ENCODE measurements around the gene RBP7.

RBP7 gene

GRCh38 chr1:10031461-10031860, 34.4 kb downstream of the RBP7 start:
- no peak for DNase-seq (ENCODE audit: low spot score)

- DNase-seq (ENCODE audit: low spot score) = peak; percentile 95
These were observed 35.7 kb downstream of the RBP7 start, which contains the start of gene UBE4B for GRCh38 chr1:10032590-10033358. UBE4B (plus strand) TSS chr1:10032958; CDS start chr1:10033671, 713 bp downstream.

- DNase-seq (ENCODE audit: low spot score) = no peak
These were observed 36.4 kb downstream of the RBP7 start for GRCh38 chr1:10033359-10033845.

GRCh38 chr1:10042746-10043145, 45.7 kb downstream of the RBP7 start:
- DNase-seq (ENCODE audit: low spot score) = no peak

- no peak for DNase-seq (ENCODE audit: low spot score)
These were observed 48.7 kb downstream of the RBP7 start for GRCh38 chr1:10045480-10046355.

GRCh38 chr1:10046356-10047085, 49.5 kb downstream of the RBP7 start:
- DNase-seq (ENCODE audit: low spot score) = no peak

GRCh38 chr1:10048601-10049000, 51.6 kb downstream of the RBP7 start:
- no peak for DNase-seq (ENCODE audit: low spot score)

- DNase-seq (ENCODE audit: low spot score) = no peak
These were observed 53.6 kb downstream of the RBP7 start for GRCh38 chr1:10050611-10051010.

GRCh38 chr1:10051656-10052055, 54.6 kb downstream of the RBP7 start:
- DNase-seq (ENCODE audit: low spot score) = no peak

GRCh38 chr1:10052347-10052746, 55.3 kb downstream of the RBP7 start:
- no peak for DNase-seq (ENCODE audit: low spot score)

GRCh38 chr1:10054465-10054864, 57.4 kb downstream of the RBP7 start:
- no peak for DNase-seq (ENCODE audit: low spot score)

- no peak for DNase-seq (ENCODE audit: low spot score)
These were observed 59.6 kb downstream of the RBP7 start for GRCh38 chr1:10056599-10056987.

- DNase-seq (ENCODE audit: low spot score) = no peak
These were observed 60.3 kb downstream of the RBP7 start for GRCh38 chr1:10057343-10057742.

- DNase-seq (ENCODE audit: low spot score) = no peak
These were observed 60.8 kb downstream of the RBP7 start for GRCh38 chr1:10057796-10058195.

- DNase-seq (ENCODE audit: low spot score) = no peak
These were observed 62.3 kb downstream of the RBP7 start for GRCh38 chr1:10059342-10059718.

GRCh38 chr1:10060311-10061100, 63.5 kb downstream of the RBP7 start:
- DNase-seq (ENCODE audit: low spot score) = no peak

GRCh38 chr1:10061276-10061675, 64.2 kb downstream of the RBP7 start:
- no peak for DNase-seq (ENCODE audit: low spot score)

- no peak for DNase-seq (ENCODE audit: low spot score)
These were observed 66.8 kb downstream of the RBP7 start for GRCh38 chr1:10063878-10064277.

- DNase-seq (ENCODE audit: low spot score) = no peak
These were observed 67.7 kb downstream of the RBP7 start for GRCh38 chr1:10064416-10065343.

GRCh38 chr1:10065344-10065685, 68.3 kb downstream of the RBP7 start:
- DNase-seq (ENCODE audit: low spot score) = no peak
